HUDEP-2 (cell line): Measurements from ENCODE around the gene FAM25A.
"Not testable (repeated sequence)": the region's sequence is repeated elsewhere in the genome, so short reads cannot be mapped to it uniquely, and the experiment has no call there.

Source experiments
- DNase-seq, 76 experiments: peaks; one replicate each; lab custom pipeline; 2025; ENCODE audit not compliant: unreplicated experiment in 76 of 76; lab: John Stamatoyannopoulos, UW

Gene FAM25A

GRCh38 chr10:87009134-87009696, 10.9 kb upstream of the FAM25A start:
- DNase-seq: not testable (repeated sequence)

DNA sequence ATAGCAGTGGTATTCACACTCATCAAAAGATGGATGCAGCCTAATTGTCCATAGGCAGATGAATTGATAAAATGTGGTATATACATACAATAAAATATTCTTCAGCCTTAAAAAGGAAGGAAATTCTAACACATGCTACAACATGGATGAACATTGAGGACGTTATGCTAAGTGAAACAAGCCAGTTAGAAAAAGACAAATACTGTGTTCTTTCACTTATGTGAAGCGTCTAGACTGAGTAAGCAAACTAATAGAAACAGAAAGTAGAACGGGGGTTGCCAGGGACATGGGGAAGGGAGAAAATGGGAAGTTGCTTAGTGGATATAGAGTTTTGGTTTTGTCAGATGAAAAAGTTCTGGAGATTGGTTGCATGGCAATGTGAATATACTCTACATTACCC, 6.6 kb upstream of the FAM25A start:
- DNase-seq: not testable (repeated sequence)

- not testable (repeated sequence) for DNase-seq
Measured at GRCh38 chr10:87014986-87015716, 4.9 kb upstream of the FAM25A start.

DNA sequence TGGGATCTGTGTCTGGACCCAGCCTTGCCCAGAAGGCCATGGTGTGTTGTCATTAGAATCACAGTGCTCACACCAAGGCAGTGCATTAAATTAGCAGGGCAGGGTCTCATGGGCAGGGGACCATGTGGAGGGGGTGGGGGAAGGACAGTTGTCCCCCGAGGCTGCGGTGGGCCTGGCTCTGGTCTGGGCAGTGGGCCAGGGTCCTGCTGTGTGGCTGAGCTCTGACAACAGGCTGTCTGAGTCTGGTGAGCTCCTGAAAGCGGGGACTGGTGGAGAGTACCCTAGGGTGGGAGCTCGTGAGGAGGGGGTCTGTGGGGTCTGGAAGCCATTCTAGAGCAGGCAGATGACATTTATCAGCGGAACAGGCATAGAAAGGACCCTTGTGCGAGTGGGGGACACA, 2.0 kb upstream of the FAM25A start:
- not testable (repeated sequence) for DNase-seq

GRCh38 chr10:87019066-87019465, 1.0 kb upstream of the FAM25A start:
- not testable (repeated sequence) for DNase-seq

GRCh38 chr10:87019504-87019903, 590 bp upstream of the FAM25A start:
- not testable (repeated sequence) for DNase-seq

- peak in 33 of 76 experiments; percentile 2 to 65 (median 24) for DNase-seq
Measured at GRCh38 chr10:87025285-87025958, 5.3 kb downstream of the FAM25A start.

DNA sequence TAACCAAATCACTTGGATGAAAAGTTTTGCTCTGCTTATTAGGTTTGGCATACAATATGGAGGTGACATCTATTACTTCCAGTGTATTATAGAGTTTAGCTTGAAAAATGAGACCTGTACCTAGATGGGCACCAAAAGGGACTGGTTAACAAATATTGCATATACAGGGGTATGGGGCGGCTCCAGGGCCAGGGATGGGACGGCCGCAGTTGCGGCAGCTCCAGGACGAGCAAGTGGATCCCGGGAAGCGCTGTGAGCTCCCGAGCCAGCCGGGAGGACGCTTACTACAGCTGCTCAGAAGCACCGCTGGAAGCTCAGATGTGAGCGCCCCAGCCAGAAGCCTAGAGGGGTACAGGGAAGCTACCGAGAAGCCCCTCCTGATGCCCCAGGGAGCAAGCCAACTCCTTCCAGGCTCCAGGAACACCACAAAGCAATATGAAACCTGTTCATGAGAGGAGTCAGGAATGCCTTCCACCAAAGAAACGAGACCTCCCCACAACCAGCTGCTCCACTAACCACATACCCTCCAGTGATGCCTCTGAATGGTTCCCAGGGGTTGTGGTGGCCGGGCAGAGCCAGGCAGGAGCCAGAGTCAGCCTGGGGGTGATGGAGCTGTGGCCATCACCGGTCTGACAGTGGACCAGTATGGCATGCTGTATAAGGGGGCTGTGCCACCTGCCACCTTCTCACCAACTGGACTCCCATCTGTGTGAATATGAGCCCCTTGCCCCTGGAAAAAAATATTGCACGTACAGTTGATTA, 6.8 kb downstream of the FAM25A start:
- DNase-seq: not testable (repeated sequence)

GRCh38 chr10:87030419-87030818, 10.3 kb downstream of the FAM25A start:
- not testable (repeated sequence) for DNase-seq

DNA sequence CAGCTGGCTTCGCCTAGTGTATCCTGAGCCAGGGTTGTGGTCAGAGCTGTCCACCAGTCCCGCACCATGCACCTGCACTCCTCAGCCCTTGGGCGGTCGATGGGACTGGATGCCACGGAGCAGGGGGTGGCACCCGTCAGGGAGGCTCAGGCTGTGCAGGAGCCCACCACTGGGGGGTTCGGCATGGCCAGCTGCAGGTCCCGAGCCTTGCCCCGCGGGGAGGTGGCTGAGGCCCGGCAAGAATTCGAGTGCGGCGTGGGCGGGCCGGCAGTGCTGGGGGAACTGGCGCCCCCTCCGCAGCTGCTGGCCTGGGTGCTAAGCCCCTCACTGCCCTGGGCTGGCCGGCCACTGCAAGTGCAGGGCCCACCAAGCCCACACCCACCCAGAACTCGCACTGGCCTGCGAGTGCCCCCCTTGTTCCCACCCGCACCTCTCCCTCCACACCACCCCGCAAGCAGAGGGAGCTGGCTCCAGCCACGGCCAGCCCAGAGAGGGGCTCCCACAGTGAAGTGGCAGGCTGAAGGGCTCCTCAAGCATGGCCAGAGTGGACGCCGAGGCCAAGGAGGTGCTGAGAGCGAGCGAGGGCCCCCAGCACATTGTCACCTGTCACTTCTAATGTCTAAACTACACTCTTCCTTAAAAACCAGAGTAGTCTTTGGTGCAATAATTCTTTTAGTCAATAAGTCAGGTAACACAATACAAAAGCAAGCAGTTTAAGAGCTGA, 11.0 kb downstream of the FAM25A start:
- no peak for DNase-seq

GRCh38 chr10:87036623-87037022, 16.5 kb downstream of the FAM25A start:
- no peak for DNase-seq

DNA sequence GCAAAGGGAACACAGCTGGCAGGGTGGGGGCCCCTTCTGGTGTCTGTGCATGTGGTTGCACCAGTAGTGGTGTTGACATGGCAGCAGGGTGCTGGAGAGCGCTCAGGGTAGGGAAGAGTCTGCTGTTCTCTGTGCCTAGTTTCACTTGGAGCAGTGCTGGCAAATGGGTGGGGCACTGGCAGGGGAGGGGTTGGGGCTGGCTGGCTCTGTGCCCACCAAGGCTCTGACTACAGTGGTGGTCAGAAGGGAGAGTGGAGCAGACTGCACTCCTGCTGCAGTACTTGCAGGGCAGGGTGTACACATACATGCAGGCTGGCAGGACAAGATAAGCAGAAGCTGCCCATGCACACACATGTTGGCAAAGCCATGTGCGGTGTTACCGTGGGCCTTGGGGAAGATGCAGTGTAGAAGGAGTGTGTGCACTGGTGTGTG, 18.2 kb downstream of the FAM25A start:
- DNase-seq: peak in 71 of 76 experiments; percentile 23 to 83 (median 64)

GRCh38 chr10:87038786-87039185, 18.7 kb downstream of the FAM25A start:
- peak in 37 of 76 experiments; percentile 3 to 59 (median 27) for DNase-seq

GRCh38 chr10:87043579-87043978, 23.5 kb downstream of the FAM25A start:
- not testable (repeated sequence) for DNase-seq

DNA sequence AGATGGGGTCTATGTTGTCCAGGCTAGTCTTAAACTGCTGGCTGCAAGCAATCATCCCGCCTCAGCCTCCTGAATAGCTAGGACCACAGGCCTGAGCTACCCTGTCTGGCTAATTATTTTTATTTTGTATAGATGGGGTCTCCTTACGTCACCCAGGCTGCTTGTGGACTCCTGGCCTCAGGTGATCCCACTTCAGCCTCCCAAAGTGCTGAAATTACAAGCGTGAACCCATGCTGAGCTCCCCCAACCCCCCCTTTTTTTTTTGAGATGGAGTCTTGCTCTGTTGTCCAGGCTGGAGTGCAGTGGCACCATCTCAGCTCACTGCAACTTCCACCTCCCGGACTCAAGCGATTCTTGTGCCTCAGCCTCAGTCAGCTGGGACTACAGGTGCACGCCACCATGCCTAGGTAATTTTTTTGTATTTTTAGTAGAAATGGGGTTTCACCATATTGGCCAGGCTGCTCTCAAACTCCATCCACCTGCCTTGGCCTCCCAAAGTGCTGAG, 25.4 kb downstream of the FAM25A start:
- no peak for DNase-seq

GRCh38 chr10:87053111-87053510, 33.0 kb downstream of the FAM25A start:
- DNase-seq: peak in 7 of 76 experiments; percentile 4 to 22 (median 6)

DNA sequence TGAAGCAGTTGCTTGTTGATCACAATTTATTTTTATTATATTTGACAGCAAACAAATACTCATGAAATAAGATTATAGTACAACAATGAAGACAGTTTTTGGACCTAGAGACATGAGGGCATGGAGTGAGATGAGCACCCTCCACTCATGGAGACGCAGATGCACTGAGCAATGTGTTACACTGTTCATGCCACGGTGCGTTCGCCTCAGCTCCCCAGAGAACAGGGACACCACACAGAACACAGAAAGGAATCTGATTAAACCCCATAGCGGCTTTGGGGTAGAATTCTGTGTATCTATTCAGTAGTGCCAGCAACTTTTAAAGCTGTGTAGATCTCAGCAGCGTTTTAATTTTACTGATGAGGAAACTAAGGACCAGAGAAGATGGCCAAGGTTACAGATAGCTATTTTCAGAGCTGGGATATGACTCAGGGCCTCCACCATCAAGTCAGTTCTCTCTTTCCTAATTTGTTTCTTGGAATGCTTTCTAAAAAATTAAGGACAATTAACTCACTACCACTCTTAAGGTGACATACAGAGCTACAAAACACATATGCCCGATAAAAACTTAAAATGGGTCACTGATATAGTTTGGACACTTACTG, 33.6 kb downstream of the FAM25A start:
- no peak for DNase-seq

- no peak for DNase-seq
Measured at GRCh38 chr10:87054373-87055295, 34.5 kb downstream of the FAM25A start.

GRCh38 chr10:87058171-87058570, 38.1 kb downstream of the FAM25A start:
- no peak for DNase-seq
